PC-9 (cell line): ENCODE measurements around the gene SORCS2.

Experiments
- EZH2 ChIP-seq: fragments of 200-600 bp; sonication (generic); IDR thresholded peaks from 2 replicates; pipeline ENCODE4 v1.8.0; 2017; ENCODE audit warnings: antibody characterized with exemption, low read depth
- TF ChIP-seq, protein P1 (sequence below): fragments of 200-600 bp; sonication (generic); conservative IDR thresholded peaks from 2 replicates; pipeline ENCODE4 v1.6.1; 2017; ENCODE audit warnings: mixed run types, antibody characterized with exemption, mild to moderate bottlenecking, moderate library complexity

DNA sequence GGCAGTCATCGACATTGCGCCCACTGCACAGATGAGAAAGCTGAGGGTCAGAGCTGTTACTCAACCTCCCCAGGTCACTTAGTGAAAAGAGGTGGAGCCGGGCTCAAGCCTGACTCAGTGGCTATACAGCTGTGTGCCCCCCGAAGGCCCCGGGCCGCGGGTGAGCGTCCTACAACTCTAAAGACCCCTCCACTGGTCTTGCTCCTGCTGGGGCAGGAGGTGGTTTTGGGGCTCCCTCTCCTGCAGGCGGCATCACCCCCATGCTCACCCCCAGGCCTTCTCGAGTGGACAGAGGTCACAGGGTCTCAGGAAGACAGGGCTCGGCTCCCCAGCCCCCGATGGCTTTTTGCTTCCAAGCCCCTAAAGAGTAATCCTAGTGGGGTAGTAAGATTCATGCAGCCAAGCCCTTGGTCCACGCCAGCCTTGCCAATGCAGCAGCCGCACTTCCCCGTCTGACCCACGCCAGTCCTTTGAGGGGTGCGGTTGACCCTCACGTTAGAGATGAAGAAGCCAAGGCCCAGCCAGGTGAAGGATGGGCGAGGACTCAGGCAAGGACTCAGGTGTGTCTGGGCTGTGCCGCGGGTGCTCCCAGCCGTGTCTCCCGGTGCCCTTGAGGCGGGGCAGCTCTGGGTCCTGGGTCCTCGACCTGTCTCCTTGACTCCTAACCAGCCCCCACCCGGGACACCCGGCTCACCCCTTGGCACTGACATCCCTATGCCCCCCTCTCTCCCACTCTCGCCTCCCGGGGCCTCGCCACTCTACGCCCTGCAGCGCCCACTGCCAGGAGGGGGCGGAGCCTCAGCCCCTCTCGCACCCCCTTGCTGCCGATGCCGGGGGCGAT, 547.0 kb downstream of the SORCS2 start:
- TF ChIP-seq, protein P1, sequence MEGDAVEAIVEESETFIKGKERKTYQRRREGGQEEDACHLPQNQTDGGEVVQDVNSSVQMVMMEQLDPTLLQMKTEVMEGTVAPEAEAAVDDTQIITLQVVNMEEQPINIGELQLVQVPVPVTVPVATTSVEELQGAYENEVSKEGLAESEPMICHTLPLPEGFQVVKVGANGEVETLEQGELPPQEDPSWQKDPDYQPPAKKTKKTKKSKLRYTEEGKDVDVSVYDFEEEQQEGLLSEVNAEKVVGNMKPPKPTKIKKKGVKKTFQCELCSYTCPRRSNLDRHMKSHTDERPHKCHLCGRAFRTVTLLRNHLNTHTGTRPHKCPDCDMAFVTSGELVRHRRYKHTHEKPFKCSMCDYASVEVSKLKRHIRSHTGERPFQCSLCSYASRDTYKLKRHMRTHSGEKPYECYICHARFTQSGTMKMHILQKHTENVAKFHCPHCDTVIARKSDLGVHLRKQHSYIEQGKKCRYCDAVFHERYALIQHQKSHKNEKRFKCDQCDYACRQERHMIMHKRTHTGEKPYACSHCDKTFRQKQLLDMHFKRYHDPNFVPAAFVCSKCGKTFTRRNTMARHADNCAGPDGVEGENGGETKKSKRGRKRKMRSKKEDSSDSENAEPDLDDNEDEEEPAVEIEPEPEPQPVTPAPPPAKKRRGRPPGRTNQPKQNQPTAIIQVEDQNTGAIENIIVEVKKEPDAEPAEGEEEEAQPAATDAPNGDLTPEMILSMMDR, result no peak
- TF ChIP-seq EZH2, result no peak
